HL-60/S4 treated with phorbol 12-myristate 13-acetate at 8.2 ng/mL for 4 days and 3 days (cell line): ENCODE results near the gene WDR1.

Source experiments
- in situ Hi-C: fragments of 300-500 bp; cut with MboI; formaldehyde crosslinking; loops from 2 replicates; pipeline ENCODE4 v1.15.0; 2022; ENCODE audit warnings: low sequenced_read_pairs

WDR1 gene

GRCh38 chr4:10116569-10117358, at the start of gene WDR1:
Gene WDR1, minus strand, starts transcription at chr4:10116799. Its CDS starts 133 bp downstream, at chr4:10116666.
- in situ Hi-C loops = no loop called here

GRCh38 chr4:10164877-10165283, 48.3 kb upstream of the WDR1 start:
- in situ Hi-C loops = loop anchor here (25.0 kb wide), 2 partner anchors 247 to 372 kb away; no protein-coding TSS in a partner anchor

- in situ Hi-C loops = loop anchor here (25.0 kb wide), 2 partner anchors 249 to 374 kb away; no protein-coding TSS in a partner anchor
These were observed 46.7 kb upstream of the WDR1 start for GRCh38 chr4:10163296-10163695.

GRCh38 chr4:10162341-10163000, 45.9 kb upstream of the WDR1 start:
- in situ Hi-C loops = loop anchor here (25.0 kb wide), 2 partner anchors 250 to 375 kb away; no protein-coding TSS in a partner anchor

GRCh38 chr4:10161840-10162239, 45.2 kb upstream of the WDR1 start:
- in situ Hi-C loops = loop anchor here (25.0 kb wide), 2 partner anchors 250 to 375 kb away; no protein-coding TSS in a partner anchor

- in situ Hi-C loops = loop anchor here (25.0 kb wide), 2 partner anchors 251 to 376 kb away; no protein-coding TSS in a partner anchor
These were observed 44.5 kb upstream of the WDR1 start for GRCh38 chr4:10161146-10161545.

GRCh38 chr4:10160281-10160856, 43.8 kb upstream of the WDR1 start:
- in situ Hi-C loops = loop anchor here (25.0 kb wide), 2 partner anchors 252 to 377 kb away; no protein-coding TSS in a partner anchor

GRCh38 chr4:10159671-10160070, 43.1 kb upstream of the WDR1 start:
- in situ Hi-C loops = loop anchor here (25.0 kb wide), 2 partner anchors 253 to 378 kb away; no protein-coding TSS in a partner anchor

GRCh38 chr4:10158333-10158942, 41.8 kb upstream of the WDR1 start:
- in situ Hi-C loops = loop anchor here (25.0 kb wide), 2 partner anchors 254 to 379 kb away; no protein-coding TSS in a partner anchor

- in situ Hi-C loops = loop anchor here (25.0 kb wide), 2 partner anchors 255 to 380 kb away; no protein-coding TSS in a partner anchor
These were observed 41.1 kb upstream of the WDR1 start for GRCh38 chr4:10157478-10158332.

- in situ Hi-C loops = loop anchor here (25.0 kb wide), 2 partner anchors 258 to 383 kb away; no protein-coding TSS in a partner anchor
These were observed 37.6 kb upstream of the WDR1 start for GRCh38 chr4:10154241-10154640.

GRCh38 chr4:10153161-10153560, 36.6 kb upstream of the WDR1 start:
- in situ Hi-C loops = loop anchor here (25.0 kb wide), 2 partner anchors 259 to 384 kb away; no protein-coding TSS in a partner anchor

GRCh38 chr4:10151182-10151581, 34.6 kb upstream of the WDR1 start:
- in situ Hi-C loops = loop anchor here (25.0 kb wide), 2 partner anchors 261 to 386 kb away; no protein-coding TSS in a partner anchor

GRCh38 chr4:10144966-10145365, 28.4 kb upstream of the WDR1 start:
- in situ Hi-C loops = no loop called here

GRCh38 chr4:10144479-10144878, 27.9 kb upstream of the WDR1 start:
- in situ Hi-C loops = no loop called here

- in situ Hi-C loops = no loop called here
These were observed 26.6 kb upstream of the WDR1 start for GRCh38 chr4:10143171-10143570.

- in situ Hi-C loops = no loop called here
These were observed 24.5 kb upstream of the WDR1 start for GRCh38 chr4:10140866-10141759.

GRCh38 chr4:10139518-10139917, 22.9 kb upstream of the WDR1 start:
- in situ Hi-C loops = no loop called here

- in situ Hi-C loops = no loop called here
These were observed 18.7 kb upstream of the WDR1 start for GRCh38 chr4:10135260-10135659.
